WTC11 (cell line): Measurements from ENCODE around the gene PLA2G1B.

Experiments
- ATF3 ChIP-seq: sonication (generic); formaldehyde crosslinking; conservative IDR thresholded peaks from 2 replicates; pipeline ENCODE4 v1.8.1; 2022; ENCODE audit warnings: mild to moderate bottlenecking, missing genetic modification reagents
- CTCF ChIP-seq: fragments of 200-600 bp; IDR thresholded peaks from 2 replicates; pipeline ENCODE4 v1.8.0; 2022; ENCODE audit warnings: antibody characterized with exemption
- MAX ChIP-seq: sonication (generic); formaldehyde crosslinking; IDR thresholded peaks from 2 replicates; pipeline ENCODE4 v1.8.0; 2022; ENCODE audit warnings: mild to moderate bottlenecking, missing genetic modification reagents
- PRRX2 ChIP-seq: fragments of 250-450 bp; sonication (Bioruptor Pico); IDR thresholded peaks from 2 replicates; pipeline ENCODE4 v1.8.0; 2021; ENCODE audit warnings: mild to moderate bottlenecking
- SMAD3 ChIP-seq: sonication (generic); formaldehyde crosslinking; IDR thresholded peaks from 2 replicates; pipeline ENCODE4 v1.8.0; 2022; ENCODE audit warnings: missing genetic modification reagents, mild to moderate bottlenecking, borderline replicate concordance

GRCh38 chr12:120362516-120363273 lies 35.1 kb upstream of the PLA2G1B start:
- TF ChIP-seq CTCF, result no peak
- TF ChIP-seq MAX, result no peak
- no peak for TF ChIP-seq ATF3 (CRISPR knock-in tag)
- no peak for TF ChIP-seq PRRX2 (CRISPR knock-in tag)
- TF ChIP-seq SMAD3 (CRISPR knock-in tag), result no peak
